ENCODE measurements around the gene GOLGA8J. TPM values are rescaled to one million over a fixed set of nuclear protein-coding genes. Genes with fewer than 3 reads are reported as not detected.
"Not testable (repeated sequence)": the region's sequence is repeated elsewhere in the genome, so short reads cannot be mapped to it uniquely, and the experiment has no call there.

GOLGA8J gene
- polyA plus RNA-seq (ENCODE audit: insufficient read length in 10 of 10), result 1 to 10 TPM in 3 of 10 donors, under 1 TPM in 7; 0.20 to 1.2 (median 0.68) TPM
- long read RNA-seq, donor 1, result 0 reads
- long read RNA-seq, donor 2, result 0 reads
- long read RNA-seq, donor 3, result 0 reads
- long read RNA-seq, donor 4, result 0 reads
- long read RNA-seq, donor 5, result 0 reads
- long read RNA-seq, donor 6, result 0 reads
- long read RNA-seq, donor 7, result 0 reads
- long read RNA-seq, donor 8, result 0 reads
- long read RNA-seq, donor 9, result 0 reads

- DNase-seq, result not testable (repeated sequence)
Measured at GRCh38 chr15:30082655-30083054, at the start of gene GOLGA8J. TSS of gene GOLGA8J (plus strand) at chr15:30082955. CDS start at chr15:30083053, 98 bp downstream.

GRCh38 chr15:30033211-30033610, 49.5 kb upstream of the GOLGA8J start:
- no peak for DNase-seq

GRCh38 chr15:30033763-30034162, 49.0 kb upstream of the GOLGA8J start:
- no peak for DNase-seq

DNA sequence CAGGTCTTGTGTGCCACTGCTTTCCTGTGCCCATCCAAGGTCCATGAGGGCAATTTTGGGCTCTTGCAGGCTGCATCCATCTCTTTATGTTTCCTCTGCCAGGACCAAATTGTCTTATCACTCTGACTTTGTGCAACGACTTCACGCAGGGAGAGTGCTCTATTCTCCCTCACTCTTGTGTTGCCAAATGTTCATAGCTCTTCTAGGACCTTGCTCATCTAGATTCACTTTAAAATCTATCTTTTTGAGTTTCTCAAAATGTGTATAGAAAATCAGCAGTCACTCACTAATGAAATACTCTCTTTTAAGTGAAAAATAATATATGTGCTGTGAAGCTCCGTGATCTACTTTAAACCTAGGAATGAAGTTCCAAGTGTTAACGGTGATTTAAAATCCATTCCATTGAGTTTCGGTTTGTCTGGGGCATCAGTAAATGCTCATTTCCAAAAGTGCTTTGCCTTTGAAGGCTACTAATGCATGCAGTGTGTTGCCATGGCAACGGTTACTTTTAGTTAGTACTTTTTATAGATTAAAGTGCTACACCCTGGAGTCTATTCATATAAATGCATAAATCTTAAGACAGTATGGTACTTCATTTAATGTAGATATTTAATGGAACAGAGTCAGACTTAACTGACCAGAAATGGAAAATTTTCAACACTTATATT, 46.6 kb upstream of the GOLGA8J start:
- peak in 2 of 3 donors; percentile 16 to 29 for DNase-seq

GRCh38 chr15:30038667-30039523, 43.9 kb upstream of the GOLGA8J start:
- no peak for DNase-seq

GRCh38 chr15:30041868-30042267, 40.9 kb upstream of the GOLGA8J start:
- no peak for DNase-seq

DNA sequence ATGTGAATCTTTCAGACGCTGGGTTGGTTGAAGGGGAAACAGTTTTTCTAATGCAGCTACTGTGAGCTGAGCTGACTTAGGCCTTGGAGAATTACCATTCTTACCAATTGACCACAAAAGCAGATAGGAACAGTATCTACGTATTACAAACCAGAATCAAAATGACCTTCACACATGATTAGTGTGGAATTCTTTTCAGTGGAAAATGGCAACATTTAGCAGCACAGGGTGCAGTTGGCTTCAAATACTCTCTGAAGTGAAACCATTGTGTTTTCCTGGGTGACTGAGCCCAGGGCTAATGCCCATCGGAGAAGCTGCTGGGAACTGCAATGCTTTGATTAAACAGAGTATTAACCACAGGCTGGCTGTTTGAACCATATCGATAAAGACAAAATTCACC, 40.2 kb upstream of the GOLGA8J start:
- DNase-seq, result no peak

- DNase-seq, result peak in 1 of 3 donors; percentile 13
Measured at GRCh38 chr15:30043211-30043655, 39.5 kb upstream of the GOLGA8J start.

DNA sequence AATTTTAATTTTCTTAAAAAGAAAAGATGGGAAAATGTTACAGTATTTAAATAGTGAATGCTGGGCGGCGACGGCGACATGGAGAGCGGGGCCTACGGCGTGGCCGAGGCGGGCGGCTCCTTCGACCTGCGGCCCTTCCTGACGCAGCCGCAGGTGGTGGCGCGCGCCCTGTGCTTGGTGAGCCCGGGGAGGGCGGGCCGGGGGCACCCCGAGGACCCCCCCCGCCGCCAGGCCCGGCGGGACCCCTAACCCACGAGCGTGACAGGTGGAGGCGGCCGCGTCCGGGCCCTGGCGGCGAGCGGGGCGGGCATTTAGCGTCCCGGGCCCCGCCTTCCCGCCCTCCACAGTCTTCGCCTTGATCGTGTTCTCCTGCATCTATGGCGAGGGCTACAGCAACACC, 38.4 kb upstream of the GOLGA8J start:
- no peak for DNase-seq

GRCh38 chr15:30044826-30045225, 37.9 kb upstream of the GOLGA8J start:
- not testable (repeated sequence) for DNase-seq

DNA sequence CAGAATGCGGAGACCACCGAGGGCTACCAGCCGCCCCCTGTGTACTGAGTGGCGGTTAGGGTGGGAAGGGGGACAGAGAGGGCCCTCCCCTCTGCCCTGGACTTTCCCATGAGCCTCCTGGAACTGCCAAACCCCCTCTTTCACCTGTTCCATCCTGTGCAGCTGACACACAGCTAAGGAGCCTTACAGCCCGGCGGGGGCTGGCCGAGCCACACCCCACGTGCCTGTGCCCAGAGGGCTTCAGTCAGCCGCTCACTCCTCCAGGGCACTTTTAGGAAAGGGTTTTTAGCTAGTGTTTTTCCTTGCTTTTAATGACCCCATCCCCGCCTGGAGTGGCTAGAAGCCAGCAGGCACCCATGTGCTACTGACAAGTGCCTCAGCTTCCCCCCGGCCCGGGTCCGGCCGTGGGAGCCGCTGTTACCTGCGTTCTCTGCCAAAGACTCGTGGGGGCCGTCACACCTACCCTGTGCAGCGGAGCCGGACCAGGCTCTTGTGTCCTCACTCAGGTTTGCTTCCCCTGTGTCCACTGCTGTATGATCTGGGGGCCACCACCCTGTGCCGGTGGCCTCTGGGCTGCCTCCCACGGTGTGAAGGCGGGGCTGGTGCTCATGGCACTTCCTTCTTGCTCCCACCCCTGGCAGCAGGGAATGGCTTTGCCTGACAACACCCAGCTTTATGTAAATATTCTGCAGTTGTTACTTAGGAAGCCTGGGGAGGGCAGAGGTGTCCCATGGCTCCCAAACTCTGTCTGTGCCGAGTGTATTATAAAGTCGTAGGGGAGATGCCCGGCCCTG, 37.3 kb upstream of the GOLGA8J start:
- not testable (repeated sequence) for DNase-seq

DNA sequence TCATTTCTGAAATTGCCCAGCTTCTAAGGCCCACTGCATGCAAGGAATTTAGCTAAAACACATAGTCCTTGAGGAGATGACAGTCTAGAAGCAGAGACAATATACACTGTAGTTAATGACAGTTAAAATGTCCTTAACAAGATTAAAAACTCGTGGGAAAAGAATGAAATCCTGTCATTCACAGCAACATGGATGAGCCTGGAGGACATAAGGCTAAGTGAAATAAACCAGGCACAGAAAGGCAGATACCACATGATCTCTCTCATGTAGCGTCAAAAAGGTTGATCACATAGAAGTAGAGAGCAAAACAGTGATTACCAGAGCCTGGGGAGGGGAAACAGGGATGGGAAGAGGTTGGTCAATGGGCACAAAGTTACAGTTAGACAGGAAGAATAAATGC, 36.3 kb upstream of the GOLGA8J start:
- no peak for DNase-seq

GRCh38 chr15:30055604-30056003, 27.2 kb upstream of the GOLGA8J start:
- no peak for DNase-seq

- DNase-seq, result no peak
Measured at GRCh38 chr15:30056166-30056565, 26.6 kb upstream of the GOLGA8J start.

DNA sequence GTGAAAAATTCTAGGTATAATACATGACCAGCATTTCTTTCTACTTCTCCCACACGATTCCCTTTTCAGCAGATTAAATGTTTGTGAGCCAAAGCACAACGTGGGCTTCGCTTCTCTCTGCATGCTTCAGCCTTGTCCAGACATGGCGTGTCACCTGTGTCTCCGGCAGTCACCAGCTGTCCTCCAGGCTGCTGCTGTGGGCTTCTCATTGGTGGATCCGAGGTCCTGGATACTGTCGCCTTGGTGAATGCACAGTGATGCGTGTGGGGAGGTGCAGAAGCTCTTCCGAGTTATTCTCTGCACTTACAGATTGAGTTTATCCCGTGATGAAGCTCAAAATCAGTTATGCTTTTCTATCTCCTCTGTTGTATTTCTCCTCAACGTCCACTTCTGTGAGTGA, 23.0 kb upstream of the GOLGA8J start:
- no peak for DNase-seq

- no peak for DNase-seq
Measured at GRCh38 chr15:30062881-30063280, 19.9 kb upstream of the GOLGA8J start.

DNA sequence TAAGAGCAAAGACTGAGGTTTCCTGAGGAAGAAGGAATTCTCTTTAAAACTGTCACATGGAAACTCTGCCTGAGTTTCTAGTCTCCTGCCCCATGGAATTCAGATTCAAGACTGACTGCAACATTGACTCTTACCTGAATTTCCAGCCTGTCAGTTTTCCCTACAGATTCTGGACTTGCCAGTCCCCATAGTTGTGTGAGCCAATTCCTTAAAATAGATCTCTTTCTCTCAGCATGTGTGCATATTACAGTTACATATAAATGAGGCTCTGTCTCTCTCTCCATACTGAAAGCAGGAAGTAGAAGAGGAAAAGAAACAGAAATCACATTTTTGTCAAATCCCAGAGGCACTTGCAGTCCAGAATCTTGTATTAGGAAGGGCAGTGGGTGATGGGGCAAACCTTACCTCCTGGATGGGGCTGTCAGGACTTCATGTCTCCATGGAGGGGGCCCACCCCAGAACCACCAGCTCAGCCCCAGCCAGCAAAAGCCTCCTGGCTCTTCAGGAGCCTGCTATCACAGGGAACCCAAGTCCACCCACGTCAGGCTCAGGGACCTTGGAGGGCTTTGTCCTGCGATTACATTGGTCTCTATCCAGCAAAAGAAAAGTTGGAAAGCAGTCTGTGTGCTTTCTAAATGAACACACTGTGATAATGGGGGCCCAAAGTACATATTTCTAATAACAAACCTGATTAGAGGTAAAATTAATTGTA, 18.8 kb upstream of the GOLGA8J start:
- DNase-seq, result peak in 1 of 3 donors; percentile 49

- DNase-seq, result peak in 2 of 3 donors; percentile 25 to 66
Measured at GRCh38 chr15:30065025-30065801, 17.5 kb upstream of the GOLGA8J start.

- no peak for DNase-seq
Measured at GRCh38 chr15:30068326-30068725, 14.4 kb upstream of the GOLGA8J start.

DNA sequence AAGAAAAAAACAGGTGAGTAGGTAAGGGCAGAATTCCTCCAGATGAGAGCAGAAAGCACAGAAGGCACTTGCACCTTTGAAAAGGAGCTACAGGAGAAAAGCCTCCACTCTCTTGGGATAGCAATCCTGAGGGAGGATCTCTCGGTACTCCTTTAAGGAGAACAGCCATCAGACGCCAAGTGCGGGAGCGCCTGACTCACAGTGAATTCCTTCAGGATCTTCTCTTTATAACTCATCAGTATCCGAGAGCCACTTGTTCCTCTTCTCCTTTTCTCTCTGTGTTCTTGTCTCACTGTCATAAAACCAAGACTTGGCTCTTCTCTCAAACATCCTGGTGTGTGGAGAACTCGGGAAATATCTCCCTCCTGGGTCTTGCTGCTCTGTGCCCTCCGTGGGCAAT, 10.1 kb upstream of the GOLGA8J start:
- DNase-seq, result no peak

Measured in muscle of back (tissue), 13 donors.